Right forelimb (tissue), 1 donor: ENCODE data around the gene ERICH4.
"Not testable (repeated sequence)": the region's sequence is repeated elsewhere in the genome, so short reads cannot be mapped to it uniquely, and the experiment has no call there.

Experiments
- DNase-seq: peaks from one replicate; pipeline ENCODE4 v3.0.0-alpha.2; 2018

The ERICH4 gene

GRCh38 chr19:41415154-41415571 lies 27.8 kb upstream of the ERICH4 start:
- DNase-seq: no peak

GRCh38 chr19:41416194-41416674 lies 26.7 kb upstream of the ERICH4 start:
- no peak for DNase-seq

GRCh38 chr19:41420101-41420880 lies 22.7 kb upstream of the ERICH4 start:
- no peak for DNase-seq

- DNase-seq: no peak
Observed at GRCh38 chr19:41421314-41421713, 21.6 kb upstream of the ERICH4 start.

- no peak for DNase-seq
Observed at GRCh38 chr19:41421973-41422372, 21.0 kb upstream of the ERICH4 start.

- no peak for DNase-seq
Observed at GRCh38 chr19:41422456-41422855, 20.5 kb upstream of the ERICH4 start.

GRCh38 chr19:41422955-41423354 lies 20.0 kb upstream of the ERICH4 start:
- no peak for DNase-seq

- DNase-seq: no peak
Observed at GRCh38 chr19:41424335-41425173, 18.4 kb upstream of the ERICH4 start.

GRCh38 chr19:41425174-41426115 lies 17.5 kb upstream of the ERICH4 start:
- DNase-seq: no peak

GRCh38 chr19:41426116-41426841 lies 16.7 kb upstream of the ERICH4 start:
- DNase-seq: no peak

- DNase-seq: peak; percentile 79
Observed at GRCh38 chr19:41426952-41427646, 15.9 kb upstream of the ERICH4 start, which contains the start of gene B3GNT8. B3GNT8 (minus strand) TSS chr19:41427374; CDS start chr19:41426778, 596 bp downstream.

GRCh38 chr19:41427647-41428480 lies 15.1 kb upstream of the ERICH4 start:
- DNase-seq: no peak

- DNase-seq: no peak
Observed at GRCh38 chr19:41428481-41428859, 14.5 kb upstream of the ERICH4 start.

GRCh38 chr19:41430922-41431321 lies 12.0 kb upstream of the ERICH4 start:
- DNase-seq: no peak

GRCh38 chr19:41431426-41432386 lies 11.2 kb upstream of the ERICH4 start:
- no peak for DNase-seq

- no peak for DNase-seq
Observed at GRCh38 chr19:41433171-41433570, 9.8 kb upstream of the ERICH4 start.

- no peak for DNase-seq
Observed at GRCh38 chr19:41434450-41434849, 8.5 kb upstream of the ERICH4 start.

GRCh38 chr19:41435376-41435775 lies 7.6 kb upstream of the ERICH4 start:
- not testable (repeated sequence) for DNase-seq
